GM18951 (cell line): ENCODE data around the gene MYO16.
"Not testable (repeated sequence)": the region's sequence is repeated elsewhere in the genome, so short reads cannot be mapped to it uniquely, and the experiment has no call there.

Experiments
- POLR2A ChIP-seq: IDR thresholded peaks from 4 replicates; pipeline ENCODE4 v1.6.1; 2011; ENCODE audit warnings: mild to moderate bottlenecking; ENCODE audit not compliant: insufficient read length, insufficient read depth; ENCODE audit errors: extremely low read depth
- in situ Hi-C: fragments of 300-500 bp; cut with MboI; formaldehyde crosslinking; loops from one replicate; pipeline ENCODE4 v1.12.0; 2022; ENCODE audit warnings: low sequenced_read_pairs, mixed read lengths, inconsistent platforms; ENCODE audit not compliant: unreplicated experiment

Gene MYO16

DNA sequence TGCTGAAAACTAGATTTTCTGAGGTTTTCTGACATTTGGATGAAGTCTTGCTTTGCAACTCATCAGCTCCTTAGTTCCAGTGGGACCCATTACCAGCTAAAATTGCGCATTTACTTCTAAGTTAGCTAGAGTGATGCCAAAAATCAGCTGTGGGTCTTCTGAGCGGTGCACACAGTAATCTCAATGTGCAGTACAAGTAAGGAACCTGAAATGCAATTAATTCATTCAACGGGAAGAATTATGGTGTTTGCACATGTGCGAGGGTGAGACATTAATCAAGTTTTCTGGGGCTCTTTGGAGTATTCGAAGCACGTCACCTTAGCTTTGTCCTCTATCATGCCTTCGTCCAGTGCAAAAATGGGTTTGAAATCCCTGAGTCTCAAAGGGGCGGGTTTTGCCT lies 146.2 kb downstream of the MYO16 start:
- TF ChIP-seq POLR2A = no peak
- in situ Hi-C loops = no loop called here

DNA sequence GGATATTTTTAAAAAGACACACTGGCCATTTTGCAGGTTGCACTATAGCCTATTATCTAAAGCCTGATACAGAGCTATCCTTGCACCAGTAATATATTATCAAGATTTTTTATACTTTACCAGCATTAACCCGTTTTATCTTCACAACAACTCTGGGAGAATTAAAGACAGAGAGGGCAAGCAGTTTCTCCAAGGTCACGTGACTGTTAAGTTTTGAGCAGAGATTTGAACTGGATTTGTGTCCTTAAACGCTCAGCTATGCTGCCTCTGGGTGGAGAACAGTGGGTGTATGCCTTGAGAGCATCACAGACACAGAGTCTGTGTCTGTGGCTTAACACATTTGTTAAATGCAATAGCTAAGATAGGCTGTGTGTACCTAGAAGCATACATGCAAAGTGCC lies 147.2 kb downstream of the MYO16 start:
- TF ChIP-seq POLR2A = no peak
- in situ Hi-C loops = no loop called here

DNA sequence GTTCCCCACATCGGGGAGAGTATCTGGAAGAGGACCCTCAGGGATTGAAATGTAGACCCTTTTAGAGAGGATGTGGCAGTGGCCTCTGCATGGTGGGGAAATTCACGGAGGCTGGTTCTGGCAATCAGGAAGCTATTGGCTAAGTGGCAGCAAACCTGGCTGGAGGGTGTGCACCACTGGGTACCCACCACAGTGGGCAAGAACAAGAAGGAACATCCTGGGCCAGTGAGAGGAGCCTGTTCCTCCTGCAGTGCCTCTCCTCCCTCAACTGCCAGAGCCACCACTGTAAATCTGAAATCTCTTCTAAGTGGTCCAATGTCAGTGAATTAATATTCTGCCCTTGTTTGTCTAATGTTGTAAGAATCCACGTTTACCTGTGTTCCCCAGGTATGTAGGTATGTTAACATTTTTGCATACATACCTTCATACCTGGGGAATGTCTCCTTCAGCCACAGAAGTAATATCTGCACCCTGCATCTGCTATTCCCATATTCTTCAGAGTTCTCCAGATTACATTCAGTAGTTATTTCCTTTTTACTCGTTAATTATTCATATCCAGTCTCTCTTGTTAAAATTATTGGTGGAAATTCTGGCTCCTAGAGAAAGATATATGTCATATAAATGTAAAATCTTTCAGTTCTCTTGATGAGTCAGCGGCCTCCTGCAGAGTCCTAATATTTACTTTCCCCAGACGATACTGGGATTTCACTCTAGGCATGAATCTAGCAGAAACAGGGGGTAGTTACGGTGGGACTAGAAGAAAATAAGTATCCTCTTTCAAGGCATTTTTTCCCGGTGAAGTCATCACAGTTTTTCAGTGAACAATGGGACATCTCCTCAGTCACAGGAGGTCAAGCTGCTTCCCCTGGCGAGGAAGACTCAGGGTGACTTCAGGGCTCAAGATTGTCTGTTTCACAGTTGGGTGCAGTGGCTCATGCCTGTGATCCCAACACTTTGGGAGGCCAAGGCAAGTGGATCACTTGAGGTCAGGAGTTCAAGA lies 148.3 kb downstream of the MYO16 start:
- TF ChIP-seq POLR2A = no peak

DNA sequence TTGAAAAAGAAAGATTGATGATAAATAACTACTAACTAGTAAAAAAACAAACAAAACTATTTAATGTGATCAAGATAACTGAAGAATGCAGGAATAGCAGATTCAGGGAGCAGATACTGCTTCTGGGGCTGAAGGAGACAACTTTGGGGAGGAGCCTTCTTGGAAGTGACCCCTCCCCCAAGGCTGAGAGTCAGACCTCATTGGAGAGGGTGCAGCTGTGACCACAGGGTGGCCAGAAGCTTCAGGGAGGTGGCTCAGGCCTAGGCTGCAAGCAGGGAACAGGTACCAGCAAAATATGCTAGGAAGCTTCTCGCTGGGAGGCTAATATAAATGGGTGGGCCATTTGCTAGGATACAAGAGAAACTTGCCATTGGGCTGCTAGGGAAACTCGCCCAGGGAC lies 149.9 kb downstream of the MYO16 start:
- in situ Hi-C loops = no loop called here
- no peak for TF ChIP-seq POLR2A

More for the DNA sequence above, 148.3 kb downstream of the MYO16 start:
- in situ Hi-C loops = no loop called here

DNA sequence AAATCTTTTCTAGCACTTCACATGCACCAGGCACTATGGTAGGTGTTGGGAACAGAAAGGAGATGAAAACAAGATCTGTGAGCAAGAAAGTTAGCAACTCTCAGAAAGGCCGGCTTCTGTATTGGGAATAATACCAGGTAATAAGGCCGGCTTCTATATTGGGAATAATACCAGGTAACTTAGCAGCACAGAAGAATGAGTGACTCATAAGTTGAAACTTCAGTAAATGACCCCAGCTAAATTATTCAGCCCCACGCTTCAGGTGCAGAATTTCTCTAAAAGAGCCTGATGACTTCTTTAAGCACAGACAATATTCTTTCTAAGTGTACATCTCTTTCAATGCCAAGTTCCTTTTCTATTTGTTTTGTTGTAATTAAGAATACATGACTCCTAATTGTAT lies 151.3 kb downstream of the MYO16 start:
- in situ Hi-C loops = no loop called here
- TF ChIP-seq POLR2A = no peak

DNA sequence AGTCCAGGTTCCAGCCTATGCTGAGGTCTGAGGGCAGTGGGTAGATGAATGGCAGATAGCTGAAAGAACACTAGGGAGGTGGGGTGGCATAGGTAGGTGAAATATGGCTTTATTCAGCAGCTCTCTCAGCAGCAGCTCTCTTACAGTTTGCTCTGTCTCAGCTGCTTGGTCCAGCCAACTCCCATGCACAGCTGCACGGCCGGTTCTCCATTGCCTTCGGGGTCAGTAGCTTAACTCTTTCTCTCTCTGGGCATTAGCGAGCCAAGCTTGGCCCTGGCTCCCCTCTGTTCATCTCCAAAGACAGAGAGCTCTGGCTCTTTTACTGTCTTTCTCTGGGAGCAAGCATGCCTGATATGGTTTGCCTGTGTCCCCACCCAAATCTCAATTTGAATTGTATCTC lies 151.9 kb downstream of the MYO16 start:
- in situ Hi-C loops = no loop called here

DNA sequence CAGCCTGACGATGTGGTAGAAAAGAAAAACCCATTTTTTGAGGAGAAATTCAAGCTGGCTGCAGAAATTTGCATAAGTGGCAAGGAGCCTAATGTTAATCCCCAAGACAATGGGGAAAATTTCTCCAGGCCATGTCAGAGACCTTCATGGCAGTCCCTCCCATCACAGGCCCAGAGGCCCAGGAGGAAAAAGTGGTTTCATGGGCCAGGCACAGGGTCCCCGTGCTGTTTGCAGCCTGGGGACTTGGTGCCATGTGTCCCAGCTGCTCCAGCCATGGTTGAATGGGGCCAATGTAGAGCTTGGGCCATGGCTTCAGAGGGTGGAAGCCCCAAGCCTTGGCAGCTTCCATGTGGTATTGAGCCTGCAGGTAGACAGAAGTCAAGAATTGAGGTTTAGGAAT lies 153.1 kb downstream of the MYO16 start:
- in situ Hi-C loops = not testable (repeated sequence)

More for the DNA sequence above, 151.9 kb downstream of the MYO16 start:
- TF ChIP-seq POLR2A = no peak

DNA sequence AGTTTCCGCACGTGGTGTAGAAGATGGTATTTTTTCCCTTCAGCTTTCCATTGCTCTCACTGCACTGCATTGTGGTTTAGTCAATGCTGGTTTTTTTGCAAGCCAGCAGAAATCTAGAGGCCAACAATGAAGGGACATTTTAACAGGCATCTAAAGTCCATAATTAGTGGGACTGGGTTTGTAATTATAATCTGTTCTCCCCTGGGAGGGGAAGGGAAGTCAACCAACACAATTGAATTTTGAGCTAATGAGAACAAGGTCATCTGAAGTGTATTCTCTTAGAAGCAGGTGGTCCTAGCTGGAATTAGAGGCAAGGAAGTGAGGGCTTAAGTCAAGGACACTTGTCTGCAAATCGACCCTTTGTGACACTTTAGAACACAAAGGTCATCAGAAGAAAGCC lies 156.4 kb downstream of the MYO16 start:
- in situ Hi-C loops = no loop called here
- no peak for TF ChIP-seq POLR2A

DNA sequence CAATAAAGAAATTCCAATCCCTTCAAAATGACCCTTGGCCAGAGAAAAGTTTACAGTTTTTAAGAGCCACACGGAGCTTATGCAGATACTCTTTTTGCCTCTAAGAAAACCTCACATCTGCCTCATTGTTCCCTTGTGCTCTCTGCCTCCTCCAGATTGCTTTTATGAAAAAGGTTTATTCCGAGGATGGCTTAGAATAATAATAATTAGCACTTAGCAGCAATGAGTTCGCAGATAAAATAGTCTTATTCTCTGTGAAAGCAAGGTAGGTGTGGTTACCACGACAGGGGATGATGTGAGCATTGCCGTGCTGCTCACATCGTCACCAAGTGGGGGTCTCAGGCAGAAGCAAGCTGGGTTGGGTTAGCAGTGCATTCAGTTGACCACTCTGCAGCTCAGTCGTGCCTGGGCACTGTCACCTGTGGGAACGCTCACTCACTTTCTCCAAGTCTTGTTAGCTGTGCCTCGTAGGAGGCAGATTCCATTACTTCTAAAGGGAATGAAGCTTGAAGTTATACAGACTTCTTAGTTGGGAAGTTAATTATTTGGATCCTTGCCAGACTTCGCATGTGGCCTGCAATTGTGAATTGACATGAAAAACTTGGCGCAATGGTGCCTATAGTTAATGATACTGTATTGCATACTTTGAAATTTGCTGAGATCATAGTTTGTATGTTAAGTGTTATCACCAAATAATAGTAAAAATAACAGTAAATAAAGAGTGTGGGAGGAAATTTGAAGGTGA lies 157.2 kb downstream of the MYO16 start:
- in situ Hi-C loops = no loop called here
- TF ChIP-seq POLR2A = no peak

DNA sequence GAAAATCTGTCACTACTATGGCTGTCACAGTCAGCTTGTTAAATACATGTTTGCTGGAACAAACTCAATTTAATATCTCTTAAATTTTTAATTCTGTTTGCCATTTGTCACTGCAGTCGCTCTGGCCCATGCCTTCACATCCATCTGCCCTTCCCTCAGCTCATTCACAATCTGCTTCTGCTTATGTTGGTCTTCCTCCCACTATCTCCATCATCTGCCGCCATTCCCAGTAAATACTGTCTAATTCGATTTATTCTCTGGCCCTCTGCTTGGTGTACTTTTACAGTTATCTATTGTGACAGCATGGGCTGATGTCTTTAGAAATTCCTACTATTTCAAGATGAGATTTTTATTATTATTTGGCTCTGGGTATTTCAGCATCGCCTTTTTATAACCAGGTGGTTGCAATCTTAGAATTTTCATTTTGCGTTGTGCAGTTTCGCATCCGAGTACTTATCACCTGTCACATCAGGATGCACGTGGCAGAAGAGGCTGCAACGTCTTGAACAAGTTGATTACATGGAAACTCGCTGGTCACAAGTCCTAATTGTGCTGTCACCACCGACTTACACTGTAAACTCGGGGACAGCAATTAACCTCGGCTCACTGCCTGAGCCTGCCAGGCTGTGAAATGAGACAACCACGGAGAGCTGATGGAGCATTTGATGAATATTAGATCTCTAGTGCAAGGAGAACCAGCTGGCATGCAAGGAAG lies 158.4 kb downstream of the MYO16 start:
- TF ChIP-seq POLR2A = no peak
- in situ Hi-C loops = no loop called here

DNA sequence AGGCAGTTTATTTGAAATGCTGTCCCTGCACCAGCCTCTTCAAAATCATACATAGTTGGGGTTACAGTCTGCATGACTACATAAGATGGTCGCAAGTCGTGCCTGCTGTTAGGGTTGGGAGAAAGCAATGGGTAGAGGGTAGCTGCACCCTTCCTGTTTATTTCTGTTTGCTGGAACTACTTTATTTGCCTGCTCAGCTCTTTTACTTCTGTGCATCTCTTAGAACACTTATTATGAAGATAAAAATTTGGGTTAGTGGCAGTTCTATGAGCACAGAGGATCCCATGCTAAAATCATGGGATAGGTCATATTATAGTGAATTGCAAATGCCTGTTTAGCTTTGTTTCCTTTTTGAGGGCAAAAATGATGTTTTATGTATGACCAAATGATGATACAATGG lies 160.1 kb downstream of the MYO16 start:
- in situ Hi-C loops = no loop called here

DNA sequence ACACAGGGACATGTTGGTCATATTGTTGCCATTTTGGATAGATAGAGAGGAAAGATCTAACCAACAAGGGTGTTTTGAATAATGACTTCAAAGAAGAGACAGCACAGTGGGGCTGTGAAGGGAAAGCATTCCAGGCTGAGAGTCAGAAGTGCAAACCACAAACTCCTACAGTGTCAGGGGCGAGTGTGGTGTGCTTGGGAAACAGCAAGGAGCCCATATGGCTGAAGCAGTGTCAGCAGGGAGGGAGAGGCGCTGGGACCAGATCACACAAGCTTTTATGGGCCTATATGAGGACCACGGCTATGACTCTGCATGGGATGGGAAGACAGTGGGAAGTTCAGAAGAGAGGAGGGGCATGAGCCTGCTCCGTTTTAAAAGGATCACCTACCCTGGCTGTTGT lies 166.4 kb downstream of the MYO16 start:
- TF ChIP-seq POLR2A = no peak
- in situ Hi-C loops = no loop called here

More for the DNA sequence above, 160.1 kb downstream of the MYO16 start:
- no peak for TF ChIP-seq POLR2A

DNA sequence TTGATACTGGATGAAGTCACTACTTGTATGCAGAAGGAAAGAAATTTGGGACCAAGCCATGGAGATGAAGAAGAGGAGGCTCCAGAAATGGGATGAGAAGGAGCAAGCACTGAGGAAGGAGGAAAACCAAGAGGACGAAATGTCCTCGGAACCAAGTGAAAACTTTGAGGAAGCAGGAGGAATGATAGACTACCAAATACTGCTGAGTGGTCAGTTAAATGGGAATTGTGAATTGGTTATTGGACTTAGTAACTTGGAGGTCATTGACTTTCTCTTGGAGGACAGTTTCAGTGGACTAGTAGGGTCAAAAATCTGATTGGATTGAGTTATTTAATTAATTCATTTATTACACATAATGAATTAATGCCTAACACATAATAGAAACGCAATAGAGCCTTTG lies 167.9 kb downstream of the MYO16 start:
- no peak for TF ChIP-seq POLR2A
- in situ Hi-C loops = no loop called here
